SJCRH30 (cell line): Measurements from ENCODE around the gene PPP1R16B. TPM values are rescaled to one million over a fixed set of nuclear protein-coding genes. Genes with fewer than 3 reads are reported as not detected.

Experiments
- DNase-seq, 2 experiments: peaks; one replicate each; pipeline ENCODE4 v3.0.0-alpha.2; 2015 to 2020
- H3K27ac ChIP-seq: fragments of 250-450 bp; sonication (Bioruptor Pico); 2 replicates; pipeline ENCODE4 v1.5.1; 2020; ENCODE audit warnings: mild to moderate bottlenecking, moderate library complexity
- H3K27me3 ChIP-seq: fragments of 250-450 bp; sonication (Bioruptor Pico); 2 replicates; pipeline ENCODE4 v1.5.1; 2020; ENCODE audit warnings: mild to moderate bottlenecking, moderate library complexity
- H3K36me3 ChIP-seq: fragments of 250-450 bp; sonication (Bioruptor Pico); 2 replicates; pipeline ENCODE4 v1.5.1; 2020; ENCODE audit warnings: mild to moderate bottlenecking, moderate library complexity
- H3K4me1 ChIP-seq: fragments of 250-450 bp; sonication (Bioruptor Pico); 2 replicates; pipeline ENCODE4 v1.5.1; 2020; ENCODE audit warnings: mild to moderate bottlenecking, moderate library complexity
- H3K4me3 ChIP-seq: fragments of 250-450 bp; sonication (Bioruptor Pico); 2 replicates; pipeline ENCODE4 v1.5.1; 2020; ENCODE audit warnings: mild to moderate bottlenecking, moderate library complexity
- H3K9me3 ChIP-seq: fragments of 250-450 bp; sonication (Bioruptor Pico); replicated peaks from 2 replicates; pipeline ENCODE4 v1.5.1; 2020; ENCODE audit warnings: mild to moderate bottlenecking, moderate library complexity
- total RNA-seq: library from RNA; depleted of rRNA; stranded (reverse); fragments of >200 nt; shearing (Covaris generic); gene quantifications from 2 replicates; pipeline ENCODE4 v1.2.3, GENCODE V29; 2014

Gene PPP1R16B
- total RNA-seq, 1 experiment from 2014 or later, result 36.5 TPM

DNA sequence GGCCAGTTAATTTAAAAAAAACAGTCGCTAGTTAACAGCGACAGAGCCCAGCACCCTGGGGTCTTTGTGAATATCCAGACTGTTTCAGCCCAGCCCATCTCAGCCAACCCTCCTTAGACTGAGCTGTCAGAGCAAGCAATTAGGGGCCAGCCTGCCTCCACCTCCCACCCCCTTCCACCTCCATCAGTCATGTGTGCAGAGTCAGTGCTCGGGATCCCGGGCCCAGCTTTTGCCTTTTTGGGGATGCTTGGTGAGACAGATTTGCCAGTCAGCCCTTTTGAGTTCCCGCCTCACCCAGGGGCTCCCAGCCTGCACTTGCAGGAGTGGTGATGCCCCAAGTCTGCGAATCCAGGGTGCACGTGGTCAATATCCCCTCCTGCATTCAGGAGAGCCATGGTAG is 114.2 kb downstream of the PPP1R16B start:
- Histone ChIP-seq H3K4me3 (no peak overlapping the region), H3K4me1 (no peaks in the 10 kb centered on the region), H3K9me3 (no peaks in the 10 kb centered on the region), H3K27ac (no peak overlapping the region), H3K36me3 (no peaks in the 10 kb centered on the region; the same call in 1 of the 2 replicates), H3K27me3 (0 out of 2 replicates have a peak, but pooled peaks cover 4% of the 10 kb centered on the region)
- no peak for DNase-seq

DNA sequence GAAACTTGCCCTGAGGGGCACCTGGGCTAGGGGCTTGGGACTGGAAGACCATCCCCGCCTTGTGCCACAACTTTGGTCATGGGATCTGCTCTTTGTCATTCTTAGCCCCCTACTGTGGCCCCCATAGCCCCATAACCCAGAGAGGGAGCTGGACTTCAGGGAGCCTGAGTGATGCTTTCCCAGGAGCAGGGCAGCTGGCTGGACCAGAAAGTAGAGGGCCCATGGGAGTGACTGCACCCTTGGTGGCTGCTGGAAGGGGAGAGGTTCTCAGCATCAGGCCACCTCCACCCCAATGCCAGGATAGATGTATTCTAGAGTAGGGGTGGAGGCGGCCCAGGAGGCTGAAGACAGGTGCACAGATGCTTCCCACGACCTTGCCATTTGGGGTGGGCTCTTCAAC is 114.9 kb downstream of the PPP1R16B start:
- H3K4me1 ChIP-seq, result no peaks in the 10 kb centered on the region
- no peaks in the 10 kb centered on the region; the same call in 1 of the 2 replicates for H3K36me3 ChIP-seq
- H3K9me3 ChIP-seq, result no peaks in the 10 kb centered on the region
- no peak overlapping the region for H3K27ac ChIP-seq
- H3K27me3 ChIP-seq, result 0 out of 2 replicates have a peak, but pooled peaks cover 4% of the 10 kb centered on the region
- DNase-seq, result no peak
- H3K4me3 ChIP-seq, result no peak overlapping the region

DNA sequence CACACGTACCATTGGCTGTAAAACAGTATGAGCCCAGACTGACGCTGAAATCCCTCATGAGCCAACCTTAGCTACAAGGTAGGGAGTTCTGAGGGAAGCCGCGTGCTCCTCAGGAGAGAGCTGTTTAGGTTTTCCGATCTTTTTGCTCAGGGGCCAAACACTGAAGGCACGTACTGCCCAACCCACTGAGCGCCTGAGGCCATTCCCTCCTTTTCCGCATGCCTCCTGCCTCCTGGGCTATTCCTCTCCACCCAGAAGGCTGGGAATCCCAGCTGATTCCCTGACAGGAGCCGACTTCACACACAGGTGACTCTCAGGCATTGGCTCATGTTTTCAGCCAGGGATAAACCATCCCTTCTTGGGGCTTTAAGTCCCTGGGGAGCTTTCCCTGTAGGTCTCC is 115.4 kb downstream of the PPP1R16B start:
- Histone ChIP-seq H3K4me1 (no peaks in the 10 kb centered on the region), H3K4me3 (no peak overlapping the region), H3K9me3 (no peaks in the 10 kb centered on the region), H3K36me3 (no peaks in the 10 kb centered on the region; the same call in 1 of the 2 replicates), H3K27ac (no peak overlapping the region), H3K27me3 (0 out of 2 replicates have a peak, but pooled peaks cover 4% of the 10 kb centered on the region)
- DNase-seq, result no peak

DNA sequence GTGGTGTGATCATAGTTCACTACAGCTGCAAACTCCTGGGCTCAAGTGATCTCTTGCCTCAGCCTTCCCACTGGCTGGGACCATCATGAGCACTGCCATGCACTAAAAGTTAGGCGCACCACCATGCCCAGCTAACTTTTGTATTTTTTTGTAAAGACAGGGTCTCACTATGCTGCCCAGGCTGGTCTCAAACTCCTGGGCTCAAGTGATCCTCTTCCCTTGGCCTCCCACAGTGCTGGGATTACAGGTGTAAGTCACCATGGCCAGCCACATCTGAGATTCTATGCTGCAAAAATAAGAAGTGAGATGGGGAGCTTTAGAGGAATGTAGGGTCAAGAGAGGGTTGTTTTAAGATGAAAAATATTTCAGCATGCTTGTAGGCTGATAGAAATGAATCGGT is 119.2 kb downstream of the PPP1R16B start:
- Histone ChIP-seq H3K36me3 (peaks cover under 1% of the 10 kb centered on the region; the same call in 1 of the 2 replicates), H3K4me1 (peaks cover 11% of the 10 kb centered on the region), H3K27me3 (no peaks in the 10 kb centered on the region), H3K4me3 (no peak overlapping the region), H3K27ac (no peak overlapping the region), H3K9me3 (no peaks in the 10 kb centered on the region)
- no peak for DNase-seq

DNA sequence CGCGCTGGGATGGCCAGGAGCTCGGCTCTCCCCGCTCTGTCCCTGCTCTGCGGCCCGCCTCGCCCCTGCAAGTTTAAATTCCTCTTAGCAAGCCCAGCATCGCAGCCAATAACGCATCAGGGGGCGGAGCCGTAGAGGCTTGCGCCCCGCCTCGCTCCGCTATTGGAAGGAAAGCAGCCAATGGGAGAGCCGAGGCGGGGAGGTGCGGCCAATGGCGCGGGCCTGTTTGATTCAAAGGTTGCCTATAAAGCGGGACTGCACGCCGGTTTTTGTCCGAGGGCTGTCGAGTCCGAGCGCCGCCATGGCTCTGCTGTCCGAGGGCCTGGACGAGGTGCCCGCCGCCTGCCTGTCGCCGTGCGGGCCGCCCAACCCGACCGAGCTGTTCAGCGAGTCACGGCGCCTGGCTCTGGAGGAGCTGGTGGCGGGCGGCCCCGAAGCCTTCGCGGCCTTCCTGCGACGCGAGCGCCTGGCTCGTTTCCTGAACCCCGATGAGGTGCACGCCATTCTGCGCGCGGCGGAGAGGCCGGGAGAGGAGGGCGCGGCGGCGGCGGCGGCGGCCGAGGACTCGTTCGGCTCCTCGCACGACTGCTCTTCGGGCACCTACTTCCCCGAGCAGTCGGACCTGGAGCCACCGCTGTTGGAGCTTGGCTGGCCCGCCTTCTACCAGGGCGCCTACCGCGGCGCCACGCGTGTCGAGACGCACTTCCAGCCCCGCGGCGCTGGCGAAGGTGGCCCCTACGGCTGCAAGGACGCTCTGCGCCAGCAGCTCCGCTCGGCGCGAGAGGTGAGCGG is 120.8 kb downstream of the PPP1R16B start, which contains the start of gene FAM83D:
Gene FAM83D (plus strand): TSS at position 276 of the 792 bp plus-strand sequence. CDS start 26 bp downstream, at position 302.
- peak within 1 kb of the TSS; percentile 77 for H3K27ac ChIP-seq
- peaks cover 11% of the 10 kb centered on the region for H3K4me1 ChIP-seq
- peak; percentile 100 for DNase-seq
- H3K36me3 ChIP-seq, result peaks cover 11% of the 10 kb centered on the region
- no peaks in the 10 kb centered on the region for H3K9me3 ChIP-seq
- H3K27me3 ChIP-seq, result no peaks in the 10 kb centered on the region
- peak within 1 kb of the TSS; percentile 89 for H3K4me3 ChIP-seq

DNA sequence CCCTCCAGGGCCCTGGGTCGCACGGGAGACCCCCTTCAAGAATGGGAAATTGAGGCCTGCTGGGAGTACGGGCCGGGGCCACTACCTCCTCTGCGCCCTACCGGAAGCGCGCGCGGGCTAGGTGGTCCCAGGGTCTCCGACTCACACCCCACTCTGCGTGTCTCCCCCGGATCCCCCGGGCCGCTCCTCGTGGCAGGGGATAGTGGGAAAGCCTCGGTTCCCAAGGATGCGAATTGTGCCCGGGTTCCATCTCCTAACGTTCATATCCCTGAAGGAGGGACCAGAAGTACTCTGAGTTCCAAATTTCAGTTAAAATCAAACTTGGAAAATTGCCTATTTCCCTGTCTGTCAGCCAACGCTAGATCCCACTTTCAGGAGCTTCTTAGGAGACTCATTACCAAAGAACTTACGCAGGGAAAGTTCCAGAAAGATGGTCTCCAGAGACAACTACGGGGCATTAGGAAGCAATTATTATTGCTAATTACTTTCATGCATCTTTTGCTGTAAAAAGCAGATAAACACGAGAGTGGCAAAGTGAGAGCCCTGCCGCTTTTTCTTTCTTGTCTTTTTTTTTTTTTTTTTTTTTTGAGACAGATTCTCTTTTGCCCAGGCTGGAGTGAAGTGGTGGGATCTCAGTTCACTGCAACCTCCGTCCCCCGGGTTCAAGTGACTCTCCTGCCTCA is 121.6 kb downstream of the PPP1R16B start:
- H3K36me3 ChIP-seq, result peaks cover 11% of the 10 kb centered on the region

DNA sequence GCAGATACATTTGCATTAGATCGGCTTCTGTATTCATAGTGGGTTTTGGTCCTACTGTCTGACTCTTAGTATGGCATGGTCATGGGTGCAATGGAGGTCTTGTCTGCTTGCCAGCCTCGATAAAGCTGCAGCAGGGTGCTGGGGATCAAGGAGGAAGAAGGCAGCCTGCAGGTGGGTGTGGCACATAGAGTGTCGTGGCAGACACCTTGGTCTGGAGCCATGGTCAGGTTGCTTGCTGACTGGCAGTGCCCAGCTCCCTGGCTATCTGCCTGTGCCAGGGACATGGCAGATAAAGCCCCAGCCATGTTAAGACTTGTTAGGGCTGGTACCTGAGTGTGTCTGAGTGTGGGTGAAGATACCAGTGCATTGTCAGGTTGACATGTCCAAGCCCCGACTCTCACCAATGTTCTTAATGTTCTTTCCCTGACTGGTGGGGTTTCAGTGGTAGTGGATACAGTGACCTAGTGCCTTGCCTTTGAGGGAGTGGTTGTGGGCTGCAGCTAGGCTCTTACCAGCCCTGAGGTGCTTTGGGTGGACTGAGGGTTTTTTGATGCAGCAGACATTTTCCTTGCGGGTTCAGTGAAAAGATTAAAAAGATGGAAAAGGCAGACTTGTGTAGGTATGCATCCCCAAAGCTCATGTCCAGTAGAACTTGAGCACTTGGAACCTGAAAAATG is 122.5 kb downstream of the PPP1R16B start:
- Histone ChIP-seq H3K4me1 (peaks cover 14% of the 10 kb centered on the region), H3K9me3 (no peaks in the 10 kb centered on the region), H3K27ac (no peak overlapping the region), H3K36me3 (peaks cover 14% of the 10 kb centered on the region), H3K4me3 (peak overlapping the region; percentile 89), H3K27me3 (no peaks in the 10 kb centered on the region)
- DNase-seq, result no peak

More for the DNA sequence above, 121.6 kb downstream of the PPP1R16B start:
- peak overlapping the region; percentile 77 for H3K27ac ChIP-seq
- peak overlapping the region; percentile 89 for H3K4me3 ChIP-seq
- H3K27me3 ChIP-seq, result no peaks in the 10 kb centered on the region
- H3K4me1 ChIP-seq, result peaks cover 11% of the 10 kb centered on the region
- DNase-seq, result peak; percentile 38 to 50
- H3K9me3 ChIP-seq, result no peaks in the 10 kb centered on the region

DNA sequence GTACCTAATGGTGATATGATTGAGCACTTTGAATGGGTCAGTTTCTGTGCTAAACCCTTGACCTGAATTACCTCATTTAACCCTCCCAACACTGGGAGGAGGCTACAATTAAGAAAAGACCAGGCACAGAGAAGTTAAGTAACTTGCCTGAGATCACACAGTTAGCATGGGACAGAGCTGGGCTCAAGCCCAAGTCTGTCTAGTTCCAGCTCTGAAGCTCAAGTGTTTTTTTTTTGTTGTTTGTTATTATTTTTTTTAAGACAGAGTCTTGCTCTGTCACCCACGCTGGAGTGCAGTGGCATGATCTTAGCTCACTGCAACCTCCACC is 124.7 kb downstream of the PPP1R16B start:
- Histone ChIP-seq H3K4me3 (no peak overlapping the region), H3K4me1 (peaks cover 14% of the 10 kb centered on the region), H3K27ac (no peak overlapping the region), H3K9me3 (no peaks in the 10 kb centered on the region), H3K27me3 (no peaks in the 10 kb centered on the region), H3K36me3 (peaks cover 30% of the 10 kb centered on the region)
- DNase-seq, result no peak

DNA sequence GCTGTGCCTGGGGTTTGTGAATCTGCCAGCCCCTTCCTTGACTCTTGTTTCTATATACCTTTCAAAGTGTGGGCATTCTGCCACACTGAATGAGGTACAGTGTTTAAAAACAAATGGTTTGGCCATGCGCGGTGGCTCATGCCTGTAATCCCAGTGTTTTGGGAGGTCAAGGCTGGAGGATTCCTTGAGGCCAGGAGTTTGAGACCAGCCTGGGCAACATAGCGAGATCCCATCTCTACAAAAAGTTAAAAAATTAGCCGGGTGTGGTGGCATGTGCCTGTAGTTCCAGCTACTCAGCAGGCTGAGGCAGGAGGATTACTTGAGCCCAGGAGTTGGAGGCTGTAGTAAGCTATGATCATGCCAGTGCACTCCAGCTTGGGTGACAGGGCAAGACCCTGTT is 126.5 kb downstream of the PPP1R16B start:
- Histone ChIP-seq H3K4me1 (peaks cover 14% of the 10 kb centered on the region), H3K36me3 (peaks cover 43% of the 10 kb centered on the region), H3K27me3 (no peaks in the 10 kb centered on the region), H3K27ac (no peak overlapping the region), H3K9me3 (no peaks in the 10 kb centered on the region), H3K4me3 (no peak overlapping the region)
- DNase-seq, result no peak

DNA sequence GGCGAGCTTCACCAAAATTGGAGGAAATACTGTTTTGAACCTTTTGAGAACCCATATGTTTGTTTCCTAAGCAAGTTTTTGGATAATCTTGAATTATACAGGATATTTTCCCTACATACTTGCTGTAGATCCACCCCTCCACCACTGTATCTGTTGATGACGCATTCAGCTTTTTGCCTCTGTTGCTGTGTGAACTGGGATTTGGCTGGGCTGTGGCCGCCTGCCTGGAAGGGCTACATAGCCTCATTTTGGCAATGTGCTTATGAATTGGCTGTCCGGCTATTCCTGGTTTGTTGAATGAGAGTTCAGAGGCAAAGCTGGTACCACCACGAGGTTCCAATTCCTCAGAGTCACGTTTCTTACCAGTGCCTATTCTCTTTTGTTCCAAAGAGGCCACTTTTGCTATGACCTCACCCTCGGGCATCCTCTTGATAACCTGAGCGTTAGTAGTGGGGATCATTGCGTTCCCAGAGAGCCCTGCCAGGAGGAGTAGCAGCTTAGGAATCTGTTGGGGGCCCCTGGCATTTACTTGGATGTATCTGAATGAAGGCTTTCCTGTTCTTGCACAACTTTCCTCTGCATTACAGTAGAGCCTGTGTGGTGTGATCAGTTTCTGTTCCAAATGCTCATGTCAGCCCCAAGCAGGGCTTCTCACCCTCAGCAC is 127.1 kb downstream of the PPP1R16B start:
- Histone ChIP-seq H3K4me3 (no peak overlapping the region), H3K27ac (no peak overlapping the region)
- DNase-seq, result no peak

DNA sequence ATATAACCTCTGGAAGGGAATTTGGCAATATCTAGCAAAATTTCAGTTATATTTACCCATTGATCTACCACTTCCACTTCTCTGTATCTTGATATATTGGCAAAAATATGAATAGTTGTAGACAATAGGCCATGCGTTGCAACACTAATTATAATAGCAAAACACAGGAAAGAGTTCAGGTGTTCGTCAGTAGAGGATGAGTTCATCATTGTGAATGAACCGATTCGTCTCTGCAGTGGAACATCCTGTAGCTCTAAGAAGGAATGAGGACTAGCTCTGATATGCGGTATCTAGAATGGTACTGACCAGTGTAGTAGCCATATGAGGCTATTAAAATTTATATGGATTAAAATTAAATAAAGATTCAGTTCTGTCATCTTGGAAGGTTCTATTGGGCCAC is 129.0 kb downstream of the PPP1R16B start:
- Histone ChIP-seq H3K27ac (no peak overlapping the region), H3K27me3 (no peaks in the 10 kb centered on the region), H3K4me3 (no peak overlapping the region), H3K4me1 (peaks cover 10% of the 10 kb centered on the region), H3K36me3 (peaks cover 64% of the 10 kb centered on the region), H3K9me3 (no peaks in the 10 kb centered on the region)
- DNase-seq, result no peak

More for the DNA sequence above, 127.1 kb downstream of the PPP1R16B start:
- peaks cover 14% of the 10 kb centered on the region for H3K4me1 ChIP-seq
- H3K27me3 ChIP-seq, result no peaks in the 10 kb centered on the region
- H3K36me3 ChIP-seq, result peaks cover 48% of the 10 kb centered on the region
- no peaks in the 10 kb centered on the region for H3K9me3 ChIP-seq

DNA sequence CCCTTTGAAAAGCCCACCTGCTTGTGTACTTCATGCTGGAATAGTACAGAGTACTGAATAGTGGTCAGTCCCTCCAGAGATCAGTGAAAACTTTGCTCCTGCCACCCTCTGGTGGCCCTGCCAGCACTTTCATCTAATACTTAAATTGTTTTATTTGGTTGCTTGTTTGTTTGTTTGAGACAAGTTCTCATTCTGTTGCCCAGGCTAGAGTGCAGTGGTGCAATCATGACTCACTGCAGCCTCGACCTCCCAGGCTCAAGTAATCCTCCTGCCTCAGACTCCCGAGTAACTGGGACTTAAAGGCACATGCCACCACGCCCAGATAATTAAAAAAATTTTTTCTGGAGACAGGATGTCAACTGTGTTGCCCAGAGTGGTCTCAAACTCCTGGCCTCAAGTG is 129.8 kb downstream of the PPP1R16B start:
- no peak for DNase-seq
- peaks cover 65% of the 10 kb centered on the region for H3K36me3 ChIP-seq
- no peak overlapping the region for H3K4me3 ChIP-seq

DNA sequence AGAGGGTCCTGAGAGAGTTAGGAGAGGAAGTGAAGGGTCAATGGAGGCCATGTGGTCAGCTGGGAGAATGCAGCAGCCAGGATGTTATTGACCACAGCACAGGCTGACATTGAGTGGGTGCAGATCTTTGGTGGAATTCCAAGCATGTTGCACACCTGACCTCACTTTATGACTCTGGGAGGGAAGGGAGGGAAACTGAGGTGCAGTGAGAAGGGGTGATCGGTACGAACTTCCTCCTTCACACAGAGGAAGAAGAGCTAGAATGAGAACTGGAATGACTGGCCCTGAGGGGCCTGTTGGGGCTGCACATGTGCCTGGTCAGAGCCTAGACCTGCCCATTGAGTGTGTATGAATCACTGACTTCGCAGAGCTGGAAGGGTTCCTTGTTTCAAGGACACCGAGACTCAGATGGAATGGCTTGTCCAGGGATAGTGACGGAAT is 130.5 kb downstream of the PPP1R16B start:
- Histone ChIP-seq H3K36me3 (peaks cover 70% of the 10 kb centered on the region), H3K27ac (no peak overlapping the region), H3K27me3 (no peaks in the 10 kb centered on the region), H3K9me3 (no peaks in the 10 kb centered on the region), H3K4me3 (no peak overlapping the region), H3K4me1 (peaks cover 16% of the 10 kb centered on the region)
- DNase-seq, result no peak

More for the DNA sequence above, 129.8 kb downstream of the PPP1R16B start:
- Histone ChIP-seq H3K9me3 (no peaks in the 10 kb centered on the region), H3K27me3 (no peaks in the 10 kb centered on the region), H3K4me1 (peaks cover 16% of the 10 kb centered on the region), H3K27ac (no peak overlapping the region)

DNA sequence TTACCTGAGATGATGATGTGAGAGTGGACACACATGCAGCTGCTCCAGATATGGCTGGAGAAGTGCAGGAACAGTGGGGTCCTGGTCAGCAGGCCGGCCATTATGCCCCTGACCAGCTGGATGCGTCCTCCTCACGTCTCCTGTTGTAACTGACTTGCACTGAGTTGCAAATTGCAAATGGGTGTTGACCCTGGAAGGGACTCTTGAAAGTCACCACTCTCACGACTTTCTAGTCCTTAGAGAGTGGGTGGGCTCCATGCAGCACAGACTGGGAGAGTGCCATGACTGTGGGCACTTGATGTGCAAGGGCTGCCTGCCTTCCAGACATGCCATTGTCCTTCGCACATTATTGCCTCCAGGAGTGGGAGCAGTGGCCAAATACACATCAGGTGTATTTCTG is 131.5 kb downstream of the PPP1R16B start:
- Histone ChIP-seq H3K9me3 (no peaks in the 10 kb centered on the region), H3K27ac (no peak overlapping the region), H3K36me3 (peaks cover 77% of the 10 kb centered on the region)

More for the DNA sequence above, 131.5 kb downstream of the PPP1R16B start:
- Histone ChIP-seq H3K27me3 (no peaks in the 10 kb centered on the region), H3K4me1 (peaks cover 16% of the 10 kb centered on the region), H3K4me3 (no peak overlapping the region)
- no peak for DNase-seq
